H1 (cell line): Measurements from ENCODE around the gene GRAP. TPM values are rescaled to one million over a fixed set of nuclear protein-coding genes. Genes with fewer than 3 reads are reported as not detected.

Experiments
- CTCF ChIA-PET: fragments of 300-600 bp; sonication (Branson Sonifier 250); formaldehyde crosslinking; loops from one replicate; lab custom pipeline; 2021; ENCODE audit not compliant: partially characterized antibody; lab: Charles Lee
- POLR2A ChIA-PET: fragments of 300-600 bp; sonication (Branson Sonifier 250); formaldehyde crosslinking; loops from one replicate; lab custom pipeline; 2021; ENCODE audit warnings: inconsistent platforms; ENCODE audit not compliant: partially characterized antibody; lab: Charles Lee
- DNase-seq, 2 experiments: peaks; one replicate each; pipeline versions ENCODE4 v3.0.0 to v3.0.0-alpha.2; 2010 to 2022; ENCODE audit warnings: low spot score in 2 of 2, low read depth in 1 of 2, mixed read lengths in 1 of 2
- FAIRE-seq: peaks from 2 replicates; lab custom pipeline; 2011; peaks lifted over from hg19 to GRCh38; lab: Jason Lieb, UNC
- H2AFZ ChIP-seq: 2 replicates; pipeline ENCODE4 v1.8.1; 2012; ENCODE audit warnings: low read length, inconsistent platforms
- H2AK5ac ChIP-seq: 2 replicates; pipeline ENCODE4 v1.6.1; 2013; ENCODE audit warnings: low read depth, low read length
- H2BK120ac ChIP-seq: replicated peaks from 2 replicates; pipeline ENCODE3; 2013; ENCODE audit warnings: low read depth, low read length, inconsistent platforms
- H2BK12ac ChIP-seq: 2 replicates; pipeline ENCODE4 v1.6.1; 2013; ENCODE audit warnings: low read depth, low read length
- H2BK15ac ChIP-seq: 2 replicates; pipeline ENCODE4 v1.6.1; 2013; ENCODE audit warnings: low read length
- H2BK20ac ChIP-seq: 2 replicates; pipeline ENCODE4 v1.6.1; 2013; ENCODE audit warnings: low read length
- H2BK5ac ChIP-seq: 2 replicates; pipeline ENCODE4 v1.6.1; 2013; ENCODE audit warnings: low read depth, low read length
- H3K14ac ChIP-seq: 2 replicates; pipeline ENCODE4 v1.6.1; 2013; ENCODE audit warnings: inconsistent platforms; ENCODE audit not compliant: insufficient read length
- H3K18ac ChIP-seq: 2 replicates; pipeline ENCODE4 v1.6.1; 2013; ENCODE audit warnings: low read length; ENCODE audit errors: extremely low read depth
- H3K23ac ChIP-seq: 2 replicates; pipeline ENCODE4 v1.6.1; 2013; ENCODE audit warnings: inconsistent platforms; ENCODE audit not compliant: insufficient read length
- H3K23me2 ChIP-seq: 2 replicates; pipeline ENCODE4 v1.6.1; 2013; ENCODE audit warnings: low read depth, low read length
- H3K27ac ChIP-seq: 2 replicates; pipeline ENCODE4 v1.6.1; 2011; ENCODE audit warnings: low read depth, low read length, inconsistent platforms
- H3K27me3 ChIP-seq, 4 experiments: replicated peaks in 1 of 4; 1 replicate in 1 of 4; 2 replicates in 3 of 4; pipeline versions ENCODE4 v1.6.1 to v1.8.1; 2011 to 2013; ENCODE audit warnings: low read length in 3 of 4, mild to moderate bottlenecking in 3 of 4, inconsistent platforms in 2 of 4, mixed read lengths in 2 of 4, moderate library complexity in 1 of 4; ENCODE audit not compliant: control insufficient read depth in 3 of 4, insufficient read depth in 3 of 4; ENCODE audit errors: extremely low read depth in 1 of 4
- H3K36me3 ChIP-seq, 4 experiments: 2 replicates each; pipeline versions ENCODE4 v1.6.1 to v1.8.1; 2011 to 2013; ENCODE audit warnings: mild to moderate bottlenecking in 4 of 4, low read length in 3 of 4, moderate library complexity in 2 of 4, control low read depth in 1 of 4, inconsistent platforms in 1 of 4; ENCODE audit not compliant: insufficient read depth in 4 of 4, control insufficient read depth in 2 of 4
- H3K4ac ChIP-seq: replicated peaks from 2 replicates; pipeline ENCODE3; 2013; ENCODE audit warnings: low read length, low read depth, mixed read lengths, inconsistent platforms; ENCODE audit not compliant: insufficient read length
- H3K4me1 ChIP-seq, 4 experiments: replicated peaks in 1 of 4; 1 replicate in 1 of 4; 2 replicates in 3 of 4; pipeline versions ENCODE4 v1.6.1 to v1.8.1; 2011 to 2013; ENCODE audit warnings: low read length in 3 of 4, inconsistent platforms in 2 of 4, mixed read lengths in 1 of 4; ENCODE audit not compliant: insufficient read depth in 4 of 4, control insufficient read depth in 3 of 4
- H3K4me2 ChIP-seq, 2 experiments: 2 replicates each; pipeline versions ENCODE4 v1.6.1 to v1.8.1; 2011 to 2013; ENCODE audit warnings: low read depth in 2 of 2, low read length in 2 of 2, control low read depth in 1 of 2, inconsistent platforms in 1 of 2, mild to moderate bottlenecking in 1 of 2; ENCODE audit not compliant: insufficient read depth in 1 of 2
- H3K4me3 ChIP-seq, 4 experiments: fragments of 200-600, 300-600 bp in 1 of 4; sonication (generic), shearing (Covaris generic), sonication (Bioruptor Twin) in 1 of 4; 2 replicates each; pipeline versions ENCODE4 v1.5.1 to v1.8.1; 2011 to 2016; ENCODE audit warnings: low read length in 4 of 4, low read depth in 3 of 4, control low read depth in 2 of 4, inconsistent platforms in 2 of 4, mild to moderate bottlenecking in 2 of 4, mixed read lengths in 1 of 4, moderate library complexity in 1 of 4; ENCODE audit not compliant: insufficient read depth in 2 of 4; ENCODE audit errors: extremely low read depth in 1 of 4
- H3K56ac ChIP-seq: replicated peaks from 2 replicates; pipeline ENCODE3; 2013; ENCODE audit warnings: low read depth, mild to moderate bottlenecking, mixed read lengths, low read length, inconsistent platforms; ENCODE audit not compliant: insufficient read length
- H3K79me1 ChIP-seq: 2 replicates; pipeline ENCODE4 v1.6.1; 2013; ENCODE audit warnings: low read depth, low read length, control low read depth
- H3K79me2 ChIP-seq, 2 experiments: 2 replicates each; pipeline versions ENCODE4 v1.6.1 to v1.8.1; 2012 to 2013; ENCODE audit warnings: low read length in 2 of 2, mild to moderate bottlenecking in 2 of 2, inconsistent platforms in 1 of 2; ENCODE audit not compliant: insufficient read depth in 2 of 2, control insufficient read depth in 1 of 2
- H3K9ac ChIP-seq, 4 experiments: replicated peaks in 1 of 4; 1 replicate in 1 of 4; 2 replicates in 3 of 4; pipeline versions ENCODE4 v1.6.1 to v1.8.1; 2011 to 2013; ENCODE audit warnings: low read depth in 3 of 4, low read length in 3 of 4, control low read depth in 2 of 4, mild to moderate bottlenecking in 2 of 4, moderate library complexity in 2 of 4, inconsistent platforms in 1 of 4; ENCODE audit errors: extremely low read depth in 1 of 4
- H3K9me3 ChIP-seq, 2 experiments: 2 replicates each; pipeline versions ENCODE4 v1.6.1 to v1.8.1; 2012 to 2013; ENCODE audit warnings: mild to moderate bottlenecking in 2 of 2, moderate library complexity in 2 of 2, control low read depth in 1 of 2, inconsistent platforms in 1 of 2, low read depth in 1 of 2, low read length in 1 of 2, mixed read lengths in 1 of 2; ENCODE audit not compliant: insufficient read depth in 2 of 2
- H4K20me1 ChIP-seq, 2 experiments: replicated peaks in 1 of 2; 2 replicates each; pipeline versions ENCODE3 to v1.8.1; 2011 to 2013; ENCODE audit warnings: inconsistent platforms in 2 of 2, low read length in 2 of 2, mild to moderate bottlenecking in 1 of 2; ENCODE audit not compliant: insufficient read depth in 2 of 2, control insufficient read depth in 1 of 2
- H4K5ac ChIP-seq: 2 replicates; pipeline ENCODE4 v1.6.1; 2013; ENCODE audit warnings: low read length, low read depth, mixed read lengths, inconsistent platforms; ENCODE audit not compliant: insufficient read length
- H4K8ac ChIP-seq: 2 replicates; pipeline ENCODE4 v1.8.0; 2013; ENCODE audit warnings: mild to moderate bottlenecking, moderate library complexity, low read length, inconsistent platforms; ENCODE audit not compliant: insufficient read depth; ENCODE audit errors: extremely low read depth
- H4K91ac ChIP-seq: replicated peaks from 2 replicates; pipeline ENCODE3; 2013; ENCODE audit warnings: low read length, mixed read lengths, inconsistent platforms; ENCODE audit not compliant: insufficient read length
- BRCA1 ChIP-seq: IDR thresholded peaks from 2 replicates; pipeline ENCODE4 v1.6.1; 2012; ENCODE audit warnings: low read depth, low read length, improper control_type of control experiment
- CBX8 ChIP-seq: fragments of 300-800, 300-1000 bp; sonication (generic); IDR thresholded peaks from 2 replicates; pipeline ENCODE4 v1.7.1; 2016; ENCODE audit warnings: low read depth, low read length, borderline replicate concordance
- EP300 ChIP-seq, 2 experiments: IDR thresholded peaks; 1 replicate in 1 of 2; 2 replicates in 1 of 2; pipeline ENCODE4 v1.6.1; 2011 to 2012; ENCODE audit warnings: low read depth in 2 of 2, low read length in 2 of 2, mild to moderate bottlenecking in 2 of 2, borderline replicate concordance in 1 of 2, inconsistent platforms in 1 of 2, moderate library complexity in 1 of 2
- FOSL1 ChIP-seq: IDR thresholded peaks from 2 replicates; pipeline ENCODE4 v1.6.1; 2011; ENCODE audit warnings: mild to moderate bottlenecking, low read depth, low read length, moderate library complexity; ENCODE audit not compliant: insufficient read depth
- KDM5A ChIP-seq: fragments of 200-600 bp; IDR thresholded peaks from 2 replicates; pipeline ENCODE4 v1.7.1; 2012; ENCODE audit warnings: mild to moderate bottlenecking, low read length, inconsistent platforms, mixed read lengths
- PHF8 ChIP-seq: fragments of 200-600 bp; sonication (generic); conservative IDR thresholded peaks from 2 replicates; pipeline ENCODE4 v1.7.1; 2012; ENCODE audit warnings: low read depth, mild to moderate bottlenecking, inconsistent platforms, low read length, moderate library complexity
- SAP30 ChIP-seq: fragments of 300-600 bp; sonication (generic); IDR thresholded peaks from 2 replicates; pipeline ENCODE4 v1.7.1; 2012; ENCODE audit warnings: low read length, moderate library complexity, mild to moderate bottlenecking, inconsistent platforms; ENCODE audit not compliant: insufficient read depth, insufficient replicate concordance
- SRF ChIP-seq: IDR thresholded peaks from 2 replicates; pipeline ENCODE4 v1.6.1; 2011; ENCODE audit warnings: mild to moderate bottlenecking, low read depth, low read length, moderate library complexity
- WGBS, 2 experiments: shearing (Covaris generic) in 1 of 2; methylation state at CpG; one replicate each; pipeline versions ENCODE4 v1.1.6 to v1.1.7; 2013 to 2015; ENCODE audit warnings: low lambda C conversion rate in 2 of 2, mixed read lengths in 2 of 2, inconsistent platforms in 1 of 2, low coverage in 1 of 2, missing lambda C conversion rate in 1 of 2; ENCODE audit not compliant: insufficient replicate concordance in 2 of 2, insufficient coverage in 1 of 2, insufficient read length in 1 of 2; ENCODE audit errors: extremely low coverage in 1 of 2, missing lambda C conversion rate in 1 of 2; 5-methylcytosine and 5-hydroxymethylcytosine counted together
- polyA plus RNA-seq, 7 experiments: library from polyadenylated mRNA; depleted of rRNA in 3 of 7; stranded (reverse) in 5 of 7; unstranded in 2 of 7; fragments of >200 nt in 5 of 7; fragments of 200-250 nt in 2 of 7; gene quantifications; 1 replicate in 5 of 7; 2 replicates in 1 of 7; 4 replicates in 1 of 7; pipeline versions ENCODE4 v1.2.1 to v1.2.3, GENCODE V29; 2011 to 2013; ENCODE audit warnings: missing spikeins in 2 of 7, mixed read lengths in 2 of 7
- total RNA-seq: library from RNA; stranded (reverse); fragmentation: NEBNext Ultra II Directional; extraction: Animal tissue kit (Norgen Biotek cat#: 25700); gene quantifications from 2 replicates; pipeline ENCODE4 v1.2.1, GENCODE V29; 2021

The GRAP gene
- total and polyA plus RNA-seq, 2 of the 8 experiments (the other 6 are each of a cell fraction or from before 2014, with no cell fraction given) = 0.18 to 0.24 TPM

GRCh38 chr17:18978050-18978449 is 68.7 kb downstream of the GRAP start:
- no peak overlapping the region for H2AFZ ChIP-seq
- H3K9me3 ChIP-seq = no peaks in the 10 kb centered on the region
- no peak overlapping the region for H3K4me2 ChIP-seq
- DNase-seq (no peak), FAIRE-seq (no peak)
- H4K20me1 ChIP-seq = peaks cover 6 to 18% of the 10 kb centered on the region in 2 experiments
- WGBS, 2 experiments = 97% methylated on average over 13 of the region's 13 CpGs; no CpG with 5 or more reads in 1 of the 2 experiments
- peaks cover 7% of the 10 kb centered on the region; the same call in 1 of the 2 replicates for H3K79me1 ChIP-seq
- no peak overlapping the region for H3K18ac ChIP-seq
- H3K23ac ChIP-seq = no peak overlapping the region
- POLR2A ChIA-PET = interaction anchor here (0.5 to 1.2 kb wide), 2 partner anchors 9 to 16 kb away, joined by 3 to 4 read pairs; no protein-coding TSS in a partner anchor
- no peaks in the 10 kb centered on the region for H3K23me2 ChIP-seq
- H3K14ac ChIP-seq = no peak overlapping the region
- no peak overlapping the region for H3K4ac ChIP-seq
- H3K27ac ChIP-seq = no peak overlapping the region
- no peaks in the 10 kb centered on the region for H3K79me2 ChIP-seq
- peaks cover 10 to 25% (median 21%) of the 10 kb centered on the region in 4 experiments for H3K36me3 ChIP-seq
- H3K56ac ChIP-seq = no peak overlapping the region
- no peak overlapping the region for H2BK5ac ChIP-seq
- no peak overlapping the region for H2BK12ac ChIP-seq
- H3K4me3 ChIP-seq = no peak overlapping the region
- H4K5ac ChIP-seq = no peak overlapping the region
- no peaks in the 10 kb centered on the region for H3K27me3 ChIP-seq
- H4K8ac ChIP-seq = no peak overlapping the region
- no peak overlapping the region for H2BK15ac ChIP-seq
- no peak overlapping the region for H3K9ac ChIP-seq
- peaks cover 0 to 4% (median 0%) of the 10 kb centered on the region in 4 experiments; a peak in 2 of 7 replicates for H3K4me1 ChIP-seq
- no peak overlapping the region for H2AK5ac ChIP-seq
- H2BK120ac ChIP-seq = no peak overlapping the region
- H4K91ac ChIP-seq = no peak overlapping the region
- TF ChIP-seq FOSL1 = no peak
- no peak for TF ChIP-seq KDM5A
- TF ChIP-seq EP300 (IDR thresholded peaks at IDR 0.05; ENCODE audit: borderline replicate concordance in 1 of 2, low read depth in 2 of 2, low read length in 2 of 2) = no peak
- TF ChIP-seq BRCA1 = no peak
- TF ChIP-seq SAP30 = no peak
- TF ChIP-seq SRF = no peak
- TF ChIP-seq PHF8 = no peak
- no peak for TF ChIP-seq CBX8
- TF ChIP-seq, all 59 proteins: peak for 0
- CTCF ChIA-PET = interaction anchor here (1.1 to 4.9 kb wide), 3 partner anchors 13 to 26 kb away, joined by 3 to 30 read pairs (median 4); partner anchors contain the start of gene SLC5A10
- H2BK20ac ChIP-seq = no peak overlapping the region
